Ovary (tissue), 3 donors: ENCODE results near the gene ZNF280D.

ENCODE experiments used
- POLR2A ChIP-seq: fragments of 450-650 bp; IDR thresholded peaks from one replicate; pipeline ENCODE4 v1.6.1; 2017; ENCODE audit warnings: antibody characterized with exemption, mild to moderate bottlenecking, moderate library complexity
- TF ChIP-seq, protein P1 (sequence below), 3 donors: fragments of 450-650 bp in 2 of 3; fragments of 200-600 bp in 1 of 3; IDR thresholded peaks; one replicate each; pipeline versions ENCODE4 v1.5.1 to v1.8.0; 2016 to 2022; ENCODE audit warnings: antibody characterized with exemption in 3 of 3, mild to moderate bottlenecking in 1 of 3
- donor health status: DM: no; HTN: no; CAD: no.

- TF ChIP-seq, protein P1, sequence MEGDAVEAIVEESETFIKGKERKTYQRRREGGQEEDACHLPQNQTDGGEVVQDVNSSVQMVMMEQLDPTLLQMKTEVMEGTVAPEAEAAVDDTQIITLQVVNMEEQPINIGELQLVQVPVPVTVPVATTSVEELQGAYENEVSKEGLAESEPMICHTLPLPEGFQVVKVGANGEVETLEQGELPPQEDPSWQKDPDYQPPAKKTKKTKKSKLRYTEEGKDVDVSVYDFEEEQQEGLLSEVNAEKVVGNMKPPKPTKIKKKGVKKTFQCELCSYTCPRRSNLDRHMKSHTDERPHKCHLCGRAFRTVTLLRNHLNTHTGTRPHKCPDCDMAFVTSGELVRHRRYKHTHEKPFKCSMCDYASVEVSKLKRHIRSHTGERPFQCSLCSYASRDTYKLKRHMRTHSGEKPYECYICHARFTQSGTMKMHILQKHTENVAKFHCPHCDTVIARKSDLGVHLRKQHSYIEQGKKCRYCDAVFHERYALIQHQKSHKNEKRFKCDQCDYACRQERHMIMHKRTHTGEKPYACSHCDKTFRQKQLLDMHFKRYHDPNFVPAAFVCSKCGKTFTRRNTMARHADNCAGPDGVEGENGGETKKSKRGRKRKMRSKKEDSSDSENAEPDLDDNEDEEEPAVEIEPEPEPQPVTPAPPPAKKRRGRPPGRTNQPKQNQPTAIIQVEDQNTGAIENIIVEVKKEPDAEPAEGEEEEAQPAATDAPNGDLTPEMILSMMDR (IDR thresholded peaks at IDR 0.05), result no peak
- TF ChIP-seq POLR2A, result no peak
Observed at GRCh38 chr15:56654216-56654615, 79.1 kb downstream of the ZNF280D start.
